ENCODE measurements around the gene FER1L5. TPM values are rescaled to one million over a fixed set of nuclear protein-coding genes. Genes with fewer than 3 reads are reported as not detected.

Gene FER1L5
- total RNA-seq, 1 experiment from 2014 or later: 0.91 TPM

GRCh38 chr2:96699021-96699420, 56.5 kb downstream of the FER1L5 start:
- H3K27me3 ChIP-seq (ENCODE audit: insufficient read depth, low read length): no peaks in the 10 kb centered on the region
- no peak overlapping the region for H3K4me3 ChIP-seq (replicated peaks in 1 of 2; ENCODE audit: low read depth in 1 of 2, low read length in 2 of 2)
- H3K36me3 ChIP-seq (ENCODE audit: control insufficient read depth in 1 of 2, insufficient read depth in 2 of 2, low read length in 2 of 2): no peaks in the 10 kb centered on the region
- no peak for ATAC-seq
- POLR2A ChIA-PET: no interaction called here
- no peak overlapping the region for H3K4me2 ChIP-seq (ENCODE audit: low read length)
- no peaks in the 10 kb centered on the region for H3K9me2 ChIP-seq (ENCODE audit: insufficient read depth)
- no peaks in the 10 kb centered on the region for H3K9me3 ChIP-seq (ENCODE audit: control insufficient read depth in 1 of 2, insufficient read depth in 1 of 2, low read depth in 1 of 2, low read length in 2 of 2)
- no peak overlapping the region for H3K27ac ChIP-seq (ENCODE audit: low read depth, low read length)
- TF ChIP-seq EGR1 (IDR thresholded peaks at IDR 0.05; ENCODE audit: low read depth) (no peak), CEBPB (IDR thresholded peaks at IDR 0.05; ENCODE audit: low read depth) (no peak), ELF1 (IDR thresholded peaks at IDR 0.05; ENCODE audit: borderline replicate concordance, low read depth) (no peak), ZFX (IDR thresholded peaks at IDR 0.05) (no peak), CBX3 (IDR thresholded peaks at IDR 0.05; ENCODE audit: low read depth) (no peak), ATF3 (IDR thresholded peaks at IDR 0.05) (no peak), SIN3A (IDR thresholded peaks at IDR 0.05; ENCODE audit: low read depth) (no peak), REST (IDR thresholded peaks at IDR 0.05; ENCODE audit: low read depth) (no peak), JUND (IDR thresholded peaks at IDR 0.05) (no peak), MAX (IDR thresholded peaks at IDR 0.05) (no peak), SP1 (IDR thresholded peaks at IDR 0.05; ENCODE audit: low read depth) (no peak), ZBTB33 (IDR thresholded peaks at IDR 0.05; ENCODE audit: extremely low read depth, insufficient replicate concordance, low read length) (no peak), EZH2 (IDR thresholded peaks at IDR 0.05) (no peak)
- no peaks in the 10 kb centered on the region for H4K20me1 ChIP-seq (ENCODE audit: insufficient read depth)
- no peak overlapping the region for H3K9ac ChIP-seq (ENCODE audit: low read length)
- no peaks in the 10 kb centered on the region for H3K4me1 ChIP-seq (ENCODE audit: control insufficient read depth in 1 of 2, insufficient read depth in 2 of 2, low read length in 2 of 2)
- CTCF ChIA-PET: no interaction called here
- DNase-seq (ENCODE audit: low read depth, low spot score): no peak
- BruUV-seq (replicated peaks): no TSS peak
- H3K79me2 ChIP-seq (ENCODE audit: insufficient read depth, low read length): no peaks in the 10 kb centered on the region
- intact Hi-C loops (cut with micrococcal nuclease): no loop called here
- RAD21 ChIA-PET (ENCODE audit: low non-redundant PET in 1 of 2, low total read pairs in 2 of 2, uncharacterized antibody in 2 of 2, unreplicated experiment in 2 of 2): no interaction called here
- H2AFZ ChIP-seq (ENCODE audit: low read depth, low read length, poor library complexity, severe bottlenecking): no peak overlapping the region
